Stimulated activated CD4-positive, alpha-beta T cell treated with anti-CD3 and anti-CD28 coated beads, Interleukin-12 subunit alpha, Interleukin-12 subunit beta, amount 100 ng/mL, for 4 hours (primary cell): ENCODE data around the gene MED13L.

Experiments used
- DNase-seq: peaks from one replicate; pipeline ENCODE4 v3.0.0-alpha.2; 2020

Gene MED13L

GRCh38 chr12:116209503-116209902, 68.0 kb downstream of the MED13L start:
- DNase-seq = no peak

GRCh38 chr12:116207274-116207673, 70.2 kb downstream of the MED13L start:
- no peak for DNase-seq

GRCh38 chr12:116206828-116207227, 70.7 kb downstream of the MED13L start:
- DNase-seq = no peak

DNA sequence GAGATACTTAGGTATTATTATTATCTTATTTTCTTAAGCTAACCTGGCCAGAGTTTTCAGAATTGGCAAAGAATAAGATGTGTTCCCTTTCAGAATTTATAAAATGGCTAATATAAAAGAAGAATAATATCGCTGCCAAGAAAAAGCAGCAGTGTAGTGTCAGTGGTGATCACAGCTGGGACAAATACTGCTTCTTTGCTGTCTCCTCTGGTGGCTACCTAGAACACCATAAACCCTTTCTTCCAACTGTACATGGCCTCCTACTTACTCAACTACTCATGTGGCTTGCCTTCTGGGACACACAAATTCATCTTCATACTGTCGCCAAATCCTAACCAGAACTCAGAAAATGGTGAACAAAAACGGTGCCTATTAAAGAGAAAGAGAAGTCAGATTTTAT, 72.7 kb downstream of the MED13L start:
- DNase-seq = no peak

DNA sequence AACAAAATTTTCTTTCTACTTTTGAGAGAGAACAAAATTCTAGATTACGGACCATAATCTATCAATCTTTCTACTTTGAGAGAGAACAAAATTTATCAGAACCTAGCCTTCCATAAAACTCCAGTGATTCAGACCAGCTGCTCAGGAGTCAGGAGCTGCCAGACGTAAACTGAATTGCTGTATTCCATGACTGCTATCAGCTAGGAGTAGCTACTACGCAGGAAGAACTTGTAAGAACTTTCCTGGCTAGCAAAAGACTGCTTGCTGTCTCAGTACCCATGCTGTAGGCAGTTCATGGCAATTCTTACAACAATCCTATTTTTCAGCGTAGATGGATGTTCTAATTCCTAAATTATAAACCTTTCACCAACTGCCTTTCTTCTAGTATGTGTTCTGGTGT, 73.3 kb downstream of the MED13L start:
- no peak for DNase-seq

DNA sequence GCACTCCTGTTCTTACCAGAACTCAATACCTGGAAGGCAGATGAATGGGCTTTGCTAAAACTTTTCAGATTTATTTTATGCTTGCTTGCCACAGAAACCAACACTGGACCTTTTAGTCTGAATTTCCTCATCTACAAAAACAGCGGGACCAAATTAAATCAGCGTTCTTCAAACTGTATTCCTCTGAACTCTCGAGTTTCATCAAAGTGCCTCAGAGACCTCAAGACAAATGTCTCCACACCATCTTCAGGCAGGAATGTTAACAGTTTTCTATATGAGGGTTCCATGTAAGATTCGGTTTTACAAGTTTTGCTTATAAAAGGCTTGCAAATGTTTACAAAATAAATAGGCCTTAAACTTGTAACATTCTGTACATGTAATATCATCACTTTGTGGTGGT, 74.6 kb downstream of the MED13L start:
- no peak for DNase-seq

- DNase-seq = no peak
These were observed 75.1 kb downstream of the MED13L start for GRCh38 chr12:116202433-116202832.

DNA sequence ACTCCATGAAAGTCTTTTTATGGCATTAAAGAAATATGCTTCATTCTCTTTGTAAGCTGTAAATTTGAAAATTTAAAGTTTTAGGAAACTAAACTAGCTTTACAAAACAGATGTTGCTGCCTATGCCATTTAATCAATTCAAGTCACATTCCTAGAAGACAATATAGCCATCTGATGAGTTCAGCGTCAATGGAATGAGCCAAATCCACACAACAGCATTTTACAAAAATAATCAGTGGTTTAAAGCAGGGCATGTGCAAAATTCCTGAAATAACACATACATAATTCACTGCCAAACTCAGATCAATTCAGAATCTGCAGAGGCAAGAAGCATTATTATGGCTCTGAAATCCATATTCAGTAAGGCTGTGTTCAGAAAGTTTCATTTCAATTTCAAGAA, 75.6 kb downstream of the MED13L start:
- DNase-seq = no peak

DNA sequence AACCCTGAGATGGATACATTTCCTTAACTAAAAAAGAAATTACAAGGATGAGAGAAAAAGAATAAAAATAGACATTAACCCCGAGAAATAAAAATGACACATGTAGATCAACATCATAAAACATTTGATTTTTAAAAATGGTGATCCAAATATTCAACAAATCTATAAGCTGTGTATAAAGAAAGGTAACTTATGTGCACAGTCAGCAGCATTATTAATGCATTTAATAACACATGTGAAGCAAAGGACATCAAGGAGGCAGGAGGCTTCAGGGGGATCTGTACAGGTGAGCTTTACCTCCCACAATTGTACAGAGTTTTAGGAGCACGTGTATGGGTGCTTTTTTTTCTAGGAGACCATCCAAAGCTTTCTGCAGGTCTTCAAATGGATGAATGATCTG, 76.1 kb downstream of the MED13L start:
- DNase-seq = no peak

DNA sequence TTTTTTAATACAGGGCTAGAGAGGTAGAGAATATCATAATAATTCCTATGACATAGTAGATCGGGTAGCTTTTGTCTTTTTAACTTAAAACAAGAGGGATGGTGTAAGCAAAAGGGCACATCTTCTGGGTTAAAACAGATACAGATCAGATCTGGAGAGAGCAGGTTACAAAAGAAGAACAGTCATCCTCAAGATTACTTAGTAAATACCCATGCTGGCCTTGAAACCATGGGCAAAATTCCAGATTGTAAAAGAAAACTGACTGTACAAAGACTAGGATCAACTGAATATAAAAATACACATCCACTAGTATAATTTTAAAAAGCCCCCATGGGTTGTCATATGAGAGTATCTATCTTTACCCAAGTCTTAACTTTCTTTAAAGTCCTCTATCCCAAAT, 76.7 kb downstream of the MED13L start:
- no peak for DNase-seq

GRCh38 chr12:116199160-116199706, 78.3 kb downstream of the MED13L start:
- no peak for DNase-seq

- no peak for DNase-seq
These were observed 80.5 kb downstream of the MED13L start for GRCh38 chr12:116196752-116197718.

DNA sequence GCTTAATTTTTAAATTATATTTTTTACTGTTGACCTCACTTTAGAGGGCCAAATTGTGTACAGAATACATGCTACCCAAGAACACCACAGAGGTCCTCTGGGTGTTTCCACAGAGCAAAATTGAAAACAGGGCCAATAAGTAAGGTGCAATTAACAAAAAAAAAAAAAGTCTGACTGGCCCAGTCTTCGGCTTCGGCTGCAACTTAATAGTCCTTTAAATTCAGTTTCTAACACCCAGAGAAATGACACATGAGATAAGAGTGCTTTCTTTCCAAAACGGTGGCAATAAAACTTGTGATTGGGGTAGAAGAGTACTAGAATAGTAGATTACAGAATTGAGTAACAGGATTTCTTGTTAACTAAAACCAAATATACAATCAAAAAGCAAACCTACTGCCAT, 81.3 kb downstream of the MED13L start:
- DNase-seq = no peak

DNA sequence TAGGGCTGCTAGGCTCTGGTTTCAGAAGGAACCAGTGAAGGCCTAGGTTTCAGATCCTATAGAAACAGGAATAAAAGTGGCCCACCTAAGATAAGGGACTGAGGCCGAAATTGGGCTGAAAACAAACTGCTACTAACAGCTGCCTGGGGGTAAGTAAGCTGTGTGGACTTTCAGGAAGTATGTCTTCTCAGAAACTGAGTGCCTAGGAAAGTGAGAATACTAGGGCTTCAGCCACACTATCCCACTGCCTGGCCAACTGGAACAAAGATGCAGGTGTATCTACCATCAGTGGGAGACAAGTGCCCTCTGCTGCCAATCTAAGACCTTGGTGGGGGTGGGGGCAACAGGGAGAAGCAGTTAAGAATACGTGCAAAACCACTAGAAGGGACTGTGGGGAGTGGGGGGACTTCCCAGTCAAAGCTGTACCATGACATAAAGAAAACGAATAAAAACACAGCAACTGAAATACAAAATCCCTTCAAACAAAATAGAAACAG, 82.5 kb downstream of the MED13L start:
- peak; percentile 41 for DNase-seq

DNA sequence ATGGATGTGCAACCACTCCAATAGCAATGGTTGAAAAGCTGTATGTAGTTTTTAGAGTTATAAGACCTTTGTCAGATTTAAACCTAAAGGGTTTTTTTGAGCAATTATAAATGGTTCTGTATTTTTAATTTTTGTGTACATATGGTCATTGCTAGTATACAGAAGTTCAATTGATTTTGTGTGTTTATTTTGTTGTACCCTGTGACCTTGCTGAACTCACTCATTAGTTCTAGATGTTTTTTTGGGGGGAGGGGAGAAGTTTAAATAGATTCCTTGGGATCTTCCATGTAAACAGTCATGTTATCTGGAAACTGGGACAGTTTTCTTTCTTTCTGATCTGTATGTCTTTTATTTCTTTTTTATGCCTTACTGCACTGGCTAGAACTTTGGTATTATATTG, 87.8 kb downstream of the MED13L start:
- DNase-seq = no peak

GRCh38 chr12:116188581-116188980, 88.9 kb downstream of the MED13L start:
- no peak for DNase-seq

DNA sequence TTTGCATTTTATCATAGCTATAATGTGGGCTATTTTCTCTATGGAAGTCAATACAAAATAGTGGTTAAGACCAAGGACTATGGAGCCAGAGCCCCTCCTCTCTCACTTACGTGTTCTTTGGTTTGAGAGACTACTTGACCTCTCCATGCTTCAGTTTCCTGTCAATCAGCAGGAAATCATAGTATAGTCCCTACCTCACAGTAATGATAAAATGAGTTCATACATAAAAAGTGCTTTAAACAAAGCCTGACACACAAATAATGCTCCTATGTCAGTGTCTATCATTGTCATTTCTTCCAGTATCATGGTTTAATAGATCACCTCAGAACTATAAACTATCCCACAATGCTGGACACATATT, 90.4 kb downstream of the MED13L start:
- no peak for DNase-seq

DNA sequence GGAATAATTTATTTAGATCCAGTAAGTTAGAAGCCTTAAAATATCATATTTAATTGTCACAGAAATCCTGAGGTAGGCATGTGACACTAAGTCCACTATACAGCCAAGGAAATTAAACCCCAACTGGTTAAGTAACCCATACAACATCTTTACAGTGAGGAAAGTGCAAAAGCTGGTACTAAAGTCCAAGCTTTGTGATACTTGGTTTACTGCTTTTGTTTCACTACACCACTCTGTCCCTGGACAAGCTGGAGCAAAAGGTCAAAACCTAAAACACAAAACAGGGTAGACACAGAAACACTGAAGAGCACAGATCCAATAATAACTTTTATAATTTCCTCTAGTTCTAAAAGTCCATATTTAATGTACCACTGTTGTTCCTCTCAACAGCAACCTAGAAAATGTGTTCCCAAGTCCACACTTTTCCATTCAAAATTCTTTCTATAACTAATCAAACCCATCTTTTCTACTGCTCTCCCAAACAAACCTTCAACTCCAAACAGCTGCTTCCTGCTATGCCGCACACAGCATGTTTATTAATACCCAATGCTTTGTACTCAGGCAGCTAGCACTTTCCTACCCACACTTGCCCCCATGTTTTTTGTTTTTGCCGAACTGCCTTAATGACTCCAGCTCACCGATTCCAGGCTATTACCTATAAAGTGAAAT, 90.9 kb downstream of the MED13L start:
- no peak for DNase-seq

DNA sequence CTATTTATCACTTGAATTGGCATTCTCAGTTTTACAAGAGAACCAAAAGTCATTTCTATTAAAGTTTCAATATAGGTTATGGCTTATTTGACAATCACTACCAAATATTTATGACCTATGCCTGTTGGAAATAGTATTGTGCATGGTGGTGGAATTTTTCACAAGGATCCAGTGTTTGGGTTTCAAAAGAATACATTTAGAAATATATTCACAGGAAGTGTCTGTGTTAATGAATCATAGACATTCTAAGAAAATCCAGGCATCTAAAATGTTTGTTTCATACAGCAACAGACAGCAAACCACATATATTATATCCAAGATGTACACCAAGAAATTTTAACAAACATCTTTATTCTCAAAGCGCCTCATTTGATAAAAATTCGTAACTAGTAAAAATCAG, 92.7 kb downstream of the MED13L start:
- no peak for DNase-seq

GRCh38 chr12:116183741-116184141, 93.8 kb downstream of the MED13L start:
- DNase-seq = no peak

DNA sequence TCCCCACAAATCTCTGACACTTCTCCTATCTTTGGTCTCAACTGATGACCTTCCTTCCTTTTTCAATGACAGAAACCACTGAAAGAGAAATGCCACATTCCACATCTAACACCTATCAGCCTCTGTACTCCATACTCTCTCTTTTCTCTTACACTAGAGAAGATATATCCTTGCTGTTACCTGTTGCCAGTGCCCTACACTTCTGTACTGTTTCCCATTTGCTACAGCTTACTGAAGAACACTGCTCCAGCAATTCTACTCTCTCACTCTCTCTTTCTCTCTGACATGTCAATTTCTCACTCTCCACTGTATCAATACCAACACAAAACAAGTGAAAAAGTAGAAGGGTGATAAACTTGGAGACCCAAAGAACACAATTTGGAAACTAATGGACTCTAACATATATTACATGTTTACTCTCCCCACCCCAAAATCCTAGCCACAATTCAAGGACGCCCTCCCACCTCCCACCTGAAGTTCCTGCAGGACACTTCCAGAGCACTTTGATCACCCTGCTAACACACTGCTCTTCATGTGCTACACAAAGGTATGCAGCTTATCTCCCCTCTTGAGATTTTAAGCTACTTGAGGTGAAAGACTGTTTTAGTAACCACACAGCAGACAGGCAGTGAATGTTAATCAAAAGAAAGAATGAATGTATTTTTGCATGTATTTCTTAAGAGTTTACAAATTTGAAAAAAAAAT, 95.0 kb downstream of the MED13L start:
- no peak for DNase-seq

DNA sequence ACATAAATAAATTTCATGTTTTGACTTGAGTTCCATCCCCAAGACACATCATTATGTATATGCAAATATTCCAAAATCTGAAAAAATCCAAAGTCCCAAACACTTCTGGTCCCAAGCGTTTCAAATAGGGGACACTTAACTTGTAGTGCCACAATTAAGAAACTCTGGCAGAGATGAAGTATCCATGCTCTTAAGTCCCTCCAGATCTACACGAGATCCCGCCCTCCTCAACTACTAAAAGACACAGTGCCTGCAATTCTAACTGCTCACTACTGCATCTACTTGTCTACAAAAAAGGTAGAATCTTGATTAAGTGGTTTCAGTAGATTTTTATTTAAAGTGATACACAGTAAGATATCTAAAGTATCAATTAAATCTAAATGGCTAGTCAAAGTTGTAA, 97.0 kb downstream of the MED13L start:
- no peak for DNase-seq

GRCh38 chr12:116179384-116179783, 98.1 kb downstream of the MED13L start:
- no peak for DNase-seq
